HepG2 (cell line): ENCODE data around the gene AGAP1. TPM values are rescaled to one million over a fixed set of nuclear protein-coding genes. Genes with fewer than 3 reads are reported as not detected.
A peak's percentile ranks its signal among the peaks of the same experiment; 100 is the strongest.

Experiments
- AGO1 ChIP-seq: fragments of 200-400 bp; formaldehyde crosslinking; IDR thresholded peaks from 2 replicates; pipeline ENCODE4 v1.6.1; 2017; ENCODE audit warnings: mild to moderate bottlenecking, low read depth, low read length, moderate library complexity; ENCODE audit not compliant: poor library complexity, severe bottlenecking
- ASH2L ChIP-seq: fragments of 300-600, 200-600 bp; sonication (generic); IDR thresholded peaks from 2 replicates; pipeline ENCODE4 v1.7.0; 2017; ENCODE audit warnings: low read depth, mild to moderate bottlenecking, moderate library complexity, mixed read lengths, low read length; ENCODE audit not compliant: insufficient read length
- GLMP ChIP-seq: sonication (generic); formaldehyde crosslinking; IDR thresholded peaks from 2 replicates; pipeline ENCODE4 v1.9.0; 2021; ENCODE audit warnings: missing genetic modification reagents, mild to moderate bottlenecking, borderline replicate concordance
- HINFP ChIP-seq: sonication (generic); formaldehyde crosslinking; IDR thresholded peaks from 2 replicates; pipeline ENCODE4 v1.4.0; 2020; ENCODE audit warnings: low read depth, mild to moderate bottlenecking, missing genetic modification reagents
- HMG20A ChIP-seq: IDR thresholded peaks from 2 replicates; pipeline ENCODE4 v1.6.1; 2016; ENCODE audit warnings: borderline replicate concordance
- HNRNPLL ChIP-seq: fragments of 200-400 bp; formaldehyde crosslinking; IDR thresholded peaks from 2 replicates; pipeline ENCODE4 v1.6.1; 2017; ENCODE audit warnings: mild to moderate bottlenecking, low read depth, low read length; ENCODE audit not compliant: poor library complexity, severe bottlenecking
- KDM5A ChIP-seq: fragments of 200-600 bp; sonication (generic); IDR thresholded peaks from 2 replicates; pipeline ENCODE4 v1.7.0; 2018; ENCODE audit warnings: antibody characterized with exemption, mild to moderate bottlenecking, low read length, borderline replicate concordance
- LCORL ChIP-seq, 2 experiments: fragments of 450-650 bp in 1 of 2; sonication (generic) in 1 of 2; formaldehyde crosslinking in 1 of 2; IDR thresholded peaks; 2 replicates each; pipeline versions ENCODE4 v1.5.0 to v1.6.1; 2017 to 2020; ENCODE audit warnings: antibody characterized with exemption in 1 of 2, missing genetic modification reagents in 1 of 2
- MEIS2 ChIP-seq: sonication (generic); formaldehyde crosslinking; IDR thresholded peaks from 2 replicates; pipeline ENCODE4 v1.9.0; 2021; ENCODE audit warnings: mild to moderate bottlenecking, missing genetic modification reagents
- RAD21 ChIP-seq: fragments of 450-650 bp; formaldehyde crosslinking; IDR thresholded peaks from 2 replicates; pipeline ENCODE4 v1.5.0; 2020; ENCODE audit warnings: mild to moderate bottlenecking
- SIN3A ChIP-seq: IDR thresholded peaks from 2 replicates; pipeline ENCODE4 v1.6.1; 2011; ENCODE audit warnings: low read depth, mild to moderate bottlenecking, control low read depth, low read length, borderline replicate concordance
- UBTF ChIP-seq: sonication (generic); formaldehyde crosslinking; IDR thresholded peaks from 2 replicates; pipeline ENCODE4 v1.4.0; 2020; ENCODE audit warnings: mild to moderate bottlenecking, missing genetic modification reagents
- ZBTB38 ChIP-seq: sonication (generic); formaldehyde crosslinking; IDR thresholded peaks from 2 replicates; pipeline ENCODE4 v1.5.1; 2020; ENCODE audit warnings: mild to moderate bottlenecking, missing genetic modification reagents
- ZHX1 ChIP-seq: sonication (generic); formaldehyde crosslinking; IDR thresholded peaks from 2 replicates; pipeline ENCODE4 v1.8.1; 2022; ENCODE audit warnings: low read depth, mild to moderate bottlenecking, missing genetic modification reagents
- ZNF326 ChIP-seq: sonication (generic); formaldehyde crosslinking; IDR thresholded peaks from 2 replicates; pipeline ENCODE4 v1.4.0; 2020; ENCODE audit warnings: missing genetic modification reagents, borderline replicate concordance
- ZNF446 ChIP-seq: sonication (generic); formaldehyde crosslinking; IDR thresholded peaks from 2 replicates; pipeline ENCODE4 v1.5.0; 2020; ENCODE audit warnings: mild to moderate bottlenecking, missing genetic modification reagents
- ZNF484 ChIP-seq: sonication (generic); formaldehyde crosslinking; IDR thresholded peaks from 2 replicates; pipeline ENCODE4 v1.5.1; 2020; ENCODE audit warnings: mild to moderate bottlenecking, low read depth, missing genetic modification reagents, borderline replicate concordance
- ZNF660 ChIP-seq: sonication (generic); formaldehyde crosslinking; IDR thresholded peaks from 2 replicates; pipeline ENCODE4 v1.5.1; 2020; ENCODE audit warnings: mild to moderate bottlenecking, low read depth, missing genetic modification reagents, borderline replicate concordance
- polyA plus RNA-seq, 8 experiments: library from polyadenylated mRNA; depleted of rRNA in 3 of 8; stranded (reverse) in 7 of 8; unstranded in 1 of 8; fragments of >200 nt; fragmentation: Illumina TruSeq in 4 of 8; extraction: Trizol in 4 of 8; gene quantifications; 2 replicates each; pipeline versions ENCODE4 v1.2.1 to v1.2.3, GENCODE V29; 2011 to 2016; ENCODE audit warnings: low read depth in 4 of 8, missing spikeins in 1 of 8, mixed read lengths in 1 of 8; ENCODE audit not compliant: insufficient read depth in 1 of 8
- total RNA-seq, 5 experiments: library from RNA; depleted of rRNA; stranded (reverse); fragments of >200 nt; fragmentation: Illumina TruSeq; extraction: Trizol; gene quantifications; 2 replicates each; pipeline ENCODE4 v1.2.3, GENCODE V29; 2016; ENCODE audit warnings: low read depth in 1 of 5

The AGAP1 gene
- total and polyA plus RNA-seq, 2 of the 13 experiments (the other 11 are each of a cell fraction or from before 2014, with no cell fraction given), result 21.2 to 32.7 TPM

- TF ChIP-seq HMG20A (CRISPR knock-in tag) (no peak), ZBTB38 (CRISPR knock-in tag) (peak; percentile 42; the same call in 1 of the 2 replicates), GLMP (CRISPR knock-in tag) (no peak), HINFP (no peak), LCORL (IDR thresholded peaks at IDR 0.05) (no peak), LCORL (CRISPR knock-in tag; IDR thresholded peaks at IDR 0.05) (no peak), ZHX1 (peak; percentile 11; the same call in 1 of the 2 replicates), UBTF (CRISPR knock-in tag) (peak; percentile 8; the same call in 1 of the 2 replicates), ZNF446 (CRISPR knock-in tag) (0 out of 2 replicates have a peak, but pooled peaks have one; percentile 20), ASH2L (peak; percentile 34), RAD21 (CRISPR knock-in tag) (peak; percentile 69), AGO1 (no peak), HNRNPLL (peak; percentile 90), ZNF660 (CRISPR knock-in tag) (no peak), ZNF326 (CRISPR knock-in tag) (no peak), MEIS2 (CRISPR knock-in tag) (no peak; the same call in 1 of the 2 replicates), KDM5A (no peak), ZNF484 (no peak), SIN3A (0 out of 2 replicates have a peak, but pooled peaks have one; percentile 9)
Observed at GRCh38 chr2:235669983-235670962, 176.4 kb downstream of the AGAP1 start (continued).
